Aorta (tissue), 5 donors: Measurements from ENCODE around the gene FCF1. TPM values are rescaled to one million over a fixed set of nuclear protein-coding genes. Genes with fewer than 3 reads are reported as not detected.

Source experiments
- ATAC-seq: fragments of 200-7000 bp; cut with Tn5 transposase; one replicate; pipeline ENCODE4 v1.9.1; 2022; ENCODE audit warnings: moderate library complexity; ENCODE audit not compliant: low FRiP score
- DNase-seq, 2 donors: peaks; one replicate each; pipeline ENCODE4 v3.0.0-alpha.2; 2020
- H3K27ac ChIP-seq, 2 donors: one replicate each; pipeline ENCODE4 v1.5.1; 2013; ENCODE audit warnings: low read length in 2 of 2, mild to moderate bottlenecking in 2 of 2, moderate library complexity in 2 of 2, control low read depth in 1 of 2, inconsistent platforms in 1 of 2, low read depth in 1 of 2
- H3K27me3 ChIP-seq, 2 donors: one replicate each; pipeline ENCODE4 v1.6.1; 2013; ENCODE audit warnings: control low read depth in 1 of 2, low read length in 1 of 2, mild to moderate bottlenecking in 1 of 2, moderate library complexity in 1 of 2; ENCODE audit not compliant: insufficient read depth in 2 of 2, control insufficient read depth in 1 of 2
- H3K36me3 ChIP-seq, 2 donors: one replicate each; pipeline ENCODE4 v1.6.1; 2013; ENCODE audit warnings: control low read depth in 1 of 2, low read length in 1 of 2, mild to moderate bottlenecking in 1 of 2; ENCODE audit not compliant: insufficient read depth in 2 of 2, control insufficient read depth in 1 of 2
- H3K4me1 ChIP-seq, 2 donors: one replicate each; pipeline ENCODE4 v1.6.1; 2013; ENCODE audit warnings: low read length in 2 of 2, control low read depth in 1 of 2, mild to moderate bottlenecking in 1 of 2, moderate library complexity in 1 of 2; ENCODE audit not compliant: insufficient read depth in 2 of 2, control insufficient read depth in 1 of 2
- H3K4me3 ChIP-seq, 2 donors: one replicate each; pipeline ENCODE4 v1.5.1; 2013; ENCODE audit warnings: low read length in 2 of 2, control low read depth in 1 of 2, mild to moderate bottlenecking in 1 of 2
- H3K9me3 ChIP-seq: one replicate; pipeline ENCODE4 v1.6.1; 2013; ENCODE audit warnings: mild to moderate bottlenecking, low read length; ENCODE audit not compliant: control insufficient read depth
- WGBS, 2 donors: extraction: QIAGEN DNeasy Blood & Tissue Kit; methylation state at CpG; one replicate each; pipeline ENCODE4 v1.1.7; 2013; 5-methylcytosine and 5-hydroxymethylcytosine counted together
- intact Hi-C, 2 donors: fragments of 100-400 bp; cut with DNase I; formaldehyde crosslinking; loops; one replicate each; pipeline versions ENCODE4 v1.14.2 to v1.15.0; 2022
- polyA plus RNA-seq, 2 donors: library from polyadenylated mRNA; stranded (reverse); fragments of 200-250 nt; gene quantifications; one replicate each; pipeline ENCODE4 v1.2.3, GENCODE V29; 2013
- total RNA-seq, 2 donors: library from RNA; stranded (reverse); fragmentation: NEBNext Ultra II Directional; extraction: Animal tissue kit (Norgen Biotek cat#: 25700); gene quantifications; one replicate each; pipeline ENCODE4 v1.2.1, GENCODE V29; 2021
- donor health status: healthy with polysubstance abuse.
- donor health status: Bipolar disorder and iron deficiency.
- donor health status: DM: no; HTN: no; CAD: no.
- donor health status: DM: no; HTN: no; CAD: no.
- donor health status: DM: yes; HTN: yes; CAD: no.

The FCF1 gene
- total and polyA plus RNA-seq, 4 donors, result 22.6 to 42.4 (median 33.4) TPM

DNA sequence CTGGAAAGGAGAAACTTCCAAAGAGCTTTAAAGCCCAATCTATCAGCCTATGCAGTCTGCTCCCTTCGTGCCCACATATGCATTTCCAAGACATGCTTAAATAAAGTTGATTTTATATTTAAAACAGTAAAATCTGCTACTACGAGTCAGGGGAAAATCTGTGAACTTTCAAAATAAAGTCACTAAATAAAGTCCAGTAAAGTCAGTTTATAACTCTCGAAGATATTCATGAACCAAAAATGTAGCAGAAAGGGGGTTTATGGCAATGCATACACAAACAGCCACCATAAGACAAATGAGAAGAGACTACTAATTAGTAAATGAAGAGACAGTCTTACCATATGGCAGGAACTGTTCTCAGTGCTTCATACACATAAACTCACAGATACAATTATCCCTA is 19.8 kb upstream of the FCF1 start:
- H3K4me1 ChIP-seq, result peaks cover 7 to 10% of the 10 kb centered on the region in 2 donors
- peak overlapping the region in 1 of 2 donors; percentile 17 for H3K27ac ChIP-seq
- H3K36me3 ChIP-seq, result peaks cover 0 to 5% of the 10 kb centered on the region in 2 donors
- H3K9me3 ChIP-seq, result no peaks in the 10 kb centered on the region
- intact Hi-C loops, result no loop called here
- H3K27me3 ChIP-seq, result no peaks in the 10 kb centered on the region
- WGBS, 2 donors, result 84 to 86% methylated on average over 3 of the region's 3 CpGs
- no peak for DNase-seq
- no peak overlapping the region for H3K4me3 ChIP-seq
- ATAC-seq, result no peak

GRCh38 chr14:74695406-74695805 is 17.5 kb upstream of the FCF1 start:
- peaks cover 7 to 8% of the 10 kb centered on the region in 2 donors for H3K4me1 ChIP-seq
- intact Hi-C loops, result no loop called here
- no peak overlapping the region for H3K27ac ChIP-seq
- H3K9me3 ChIP-seq, result no peaks in the 10 kb centered on the region
- ATAC-seq, result no peak
- 92% methylated on average over 4 of the region's 4 CpGs for WGBS, 2 donors
- H3K27me3 ChIP-seq, result no peaks in the 10 kb centered on the region
- H3K4me3 ChIP-seq, result no peak overlapping the region
- H3K36me3 ChIP-seq, result peaks cover 0 to 5% of the 10 kb centered on the region in 2 donors
- DNase-seq, result no peak

- intact Hi-C loops, result no loop called here
- H3K9me3 ChIP-seq, result no peaks in the 10 kb centered on the region
- WGBS, 2 donors, result 80 to 83% methylated on average over 1 of the region's 1 CpG
- no peak for ATAC-seq
- peaks cover 2 to 4% of the 10 kb centered on the region in 2 donors for H3K4me1 ChIP-seq
- H3K4me3 ChIP-seq, result no peak overlapping the region
- no peak for DNase-seq
- no peak overlapping the region for H3K27ac ChIP-seq
- H3K27me3 ChIP-seq, result no peaks in the 10 kb centered on the region
- peaks cover 0 to 4% of the 10 kb centered on the region in 2 donors for H3K36me3 ChIP-seq
Measured at GRCh38 chr14:74697011-74697410, 15.9 kb upstream of the FCF1 start.

DNA sequence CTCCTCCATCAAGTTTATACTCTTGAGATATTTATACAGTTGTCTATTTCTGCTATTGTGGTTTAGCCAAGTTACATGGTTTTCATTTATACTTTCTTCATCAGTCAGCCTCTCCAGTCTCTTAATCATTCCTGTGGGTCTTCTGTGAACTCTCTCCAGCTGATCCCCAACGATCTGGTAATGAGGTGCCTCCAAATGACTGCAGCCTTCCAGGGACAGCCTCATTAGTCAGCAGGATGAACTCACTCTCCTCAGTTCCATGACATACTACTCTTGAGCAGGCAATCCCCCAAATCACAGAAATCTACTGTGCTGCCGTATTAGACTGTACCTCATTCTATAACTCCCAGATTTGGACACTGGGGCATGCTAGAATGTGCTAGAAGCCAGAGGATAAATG is 15.4 kb upstream of the FCF1 start:
- intact Hi-C loops, result no loop called here
- no peak for ATAC-seq
- 72 to 82% methylated on average over 2 of the region's 2 CpGs for WGBS, 2 donors

GRCh38 chr14:74697976-74698375 is 15.0 kb upstream of the FCF1 start:
- Histone ChIP-seq H3K4me1 (peaks cover 1 to 2% of the 10 kb centered on the region in 2 donors), H3K9me3 (no peaks in the 10 kb centered on the region), H3K27ac (no peak overlapping the region), H3K4me3 (no peak overlapping the region), H3K36me3 (peaks cover 0 to 4% of the 10 kb centered on the region in 2 donors), H3K27me3 (no peaks in the 10 kb centered on the region)
- no peak for ATAC-seq
- WGBS, 2 donors, result 65 to 70% methylated on average over 2 of the region's 2 CpGs
- DNase-seq, result no peak
- intact Hi-C loops, result no loop called here

More for the DNA sequence above, 15.4 kb upstream of the FCF1 start:
- no peak for DNase-seq
- Histone ChIP-seq H3K27me3 (no peaks in the 10 kb centered on the region), H3K9me3 (no peaks in the 10 kb centered on the region), H3K27ac (no peak overlapping the region), H3K4me1 (peaks cover 1 to 2% of the 10 kb centered on the region in 2 donors), H3K4me3 (no peak overlapping the region), H3K36me3 (peaks cover 0 to 4% of the 10 kb centered on the region in 2 donors)

- Histone ChIP-seq H3K4me1 (peaks cover 1 to 2% of the 10 kb centered on the region in 2 donors), H3K27me3 (no peaks in the 10 kb centered on the region), H3K27ac (no peak overlapping the region), H3K36me3 (peaks cover 0 to 4% of the 10 kb centered on the region in 2 donors), H3K4me3 (no peak overlapping the region), H3K9me3 (no peaks in the 10 kb centered on the region)
- DNase-seq (no peak), ATAC-seq (no peak)
- intact Hi-C loops, result no loop called here
- 94 to 96% methylated on average over 4 of the region's 4 CpGs for WGBS, 2 donors
Measured at GRCh38 chr14:74698465-74698864, 14.5 kb upstream of the FCF1 start.

DNA sequence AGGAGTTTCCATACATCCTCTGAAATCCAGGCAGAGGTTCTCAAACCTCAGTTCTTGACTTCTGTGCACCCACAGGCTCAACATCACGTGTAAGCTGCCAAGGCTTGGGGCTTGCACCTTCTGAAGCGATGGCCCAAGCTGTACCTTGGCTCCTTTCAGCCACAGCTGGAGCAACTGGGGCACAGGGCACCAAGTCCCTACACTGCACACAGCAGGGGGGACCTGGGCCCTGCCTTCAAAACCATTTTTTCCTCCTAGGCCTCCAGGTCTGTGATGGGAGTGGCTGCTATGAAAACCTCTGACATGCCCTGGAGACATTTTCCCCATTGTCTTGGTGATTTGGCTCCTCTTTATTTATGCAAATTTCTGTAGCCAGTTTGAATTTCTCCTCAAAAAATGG is 10.7 kb upstream of the FCF1 start:
- H3K27ac ChIP-seq, result no peak overlapping the region
- H3K36me3 ChIP-seq, result peaks cover 0 to 4% of the 10 kb centered on the region in 2 donors
- intact Hi-C loops, result no loop called here
- peaks cover 3 to 10% of the 10 kb centered on the region in 2 donors for H3K4me1 ChIP-seq
- DNase-seq (no peak), ATAC-seq (no peak)
- H3K4me3 ChIP-seq, result no peak overlapping the region
- 95 to 98% methylated on average over 2 of the region's 2 CpGs for WGBS, 2 donors
- no peaks in the 10 kb centered on the region for H3K27me3 ChIP-seq
- no peaks in the 10 kb centered on the region for H3K9me3 ChIP-seq

GRCh38 chr14:74703043-74703442 is 9.9 kb upstream of the FCF1 start:
- ATAC-seq (no peak), DNase-seq (no peak)
- Histone ChIP-seq H3K36me3 (no peaks in the 10 kb centered on the region), H3K4me3 (no peak overlapping the region), H3K9me3 (no peaks in the 10 kb centered on the region), H3K27ac (no peak overlapping the region), H3K27me3 (no peaks in the 10 kb centered on the region), H3K4me1 (peaks cover 2 to 10% of the 10 kb centered on the region in 2 donors)
- intact Hi-C loops, result no loop called here
- 86 to 92% methylated on average over 3 of the region's 3 CpGs for WGBS, 2 donors

GRCh38 chr14:74704656-74705055 is 8.3 kb upstream of the FCF1 start:
- DNase-seq (no peak), ATAC-seq (no peak)
- Histone ChIP-seq H3K4me1 (peaks cover 2 to 8% of the 10 kb centered on the region in 2 donors), H3K27ac (no peak overlapping the region), H3K27me3 (no peaks in the 10 kb centered on the region), H3K4me3 (no peak overlapping the region), H3K9me3 (no peaks in the 10 kb centered on the region), H3K36me3 (no peaks in the 10 kb centered on the region)
- intact Hi-C loops, result no loop called here
- WGBS, 2 donors, result 4% methylated on average over 2 of the region's 2 CpGs
